Stimulated activated CD4-positive, alpha-beta T cell treated with anti-CD3 and anti-CD28 coated beads, Interleukin-1b, Interleukin-23, amount 100 ng/mL, for 4 hours (primary cell): ENCODE data around the gene MLX.

Experiments
- DNase-seq, 2 donors: peaks; one replicate each; pipeline ENCODE4 v3.0.0-alpha.2; 2020; ENCODE audit warnings: low read depth in 2 of 2

The MLX gene

GRCh38 chr17:42578282-42578869 lies 11.5 kb downstream of the MLX start:
- peak; percentile 51 to 65 for DNase-seq

DNA sequence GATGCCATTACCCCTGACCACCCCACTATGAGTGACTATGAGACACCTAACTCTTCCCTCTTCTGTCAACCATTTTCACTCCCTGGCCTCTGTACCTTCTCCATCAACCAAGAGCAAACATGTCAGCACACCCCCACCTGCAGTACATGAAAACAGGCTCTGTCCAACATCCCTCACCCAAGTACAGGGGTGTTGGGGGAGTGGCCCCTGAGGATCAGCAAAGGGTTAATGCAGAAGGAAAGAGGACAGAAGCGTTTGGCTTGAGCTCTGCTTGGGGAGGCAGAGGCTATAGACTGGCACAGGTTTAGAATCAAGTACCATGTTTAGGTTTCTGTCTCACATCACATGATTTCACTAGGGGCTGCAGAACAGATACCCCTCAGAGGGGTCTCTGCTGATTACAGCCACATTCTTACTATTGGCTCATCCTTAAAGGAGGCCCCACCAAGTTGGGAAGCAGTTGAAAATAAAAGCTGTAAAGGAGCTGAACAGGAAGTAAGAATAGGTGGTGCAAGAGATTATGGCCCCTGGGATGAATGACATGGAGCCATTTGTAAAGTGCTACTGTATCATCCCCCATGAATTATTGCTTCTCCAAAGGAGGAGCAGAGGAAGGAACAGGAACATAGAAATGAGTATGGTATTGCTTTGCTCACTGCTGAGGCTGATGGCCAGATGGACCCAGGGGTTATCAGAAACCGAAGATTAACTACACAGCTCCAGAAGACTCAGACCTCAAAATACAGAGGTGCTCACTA lies 13.1 kb downstream of the MLX start:
- no peak for DNase-seq

DNA sequence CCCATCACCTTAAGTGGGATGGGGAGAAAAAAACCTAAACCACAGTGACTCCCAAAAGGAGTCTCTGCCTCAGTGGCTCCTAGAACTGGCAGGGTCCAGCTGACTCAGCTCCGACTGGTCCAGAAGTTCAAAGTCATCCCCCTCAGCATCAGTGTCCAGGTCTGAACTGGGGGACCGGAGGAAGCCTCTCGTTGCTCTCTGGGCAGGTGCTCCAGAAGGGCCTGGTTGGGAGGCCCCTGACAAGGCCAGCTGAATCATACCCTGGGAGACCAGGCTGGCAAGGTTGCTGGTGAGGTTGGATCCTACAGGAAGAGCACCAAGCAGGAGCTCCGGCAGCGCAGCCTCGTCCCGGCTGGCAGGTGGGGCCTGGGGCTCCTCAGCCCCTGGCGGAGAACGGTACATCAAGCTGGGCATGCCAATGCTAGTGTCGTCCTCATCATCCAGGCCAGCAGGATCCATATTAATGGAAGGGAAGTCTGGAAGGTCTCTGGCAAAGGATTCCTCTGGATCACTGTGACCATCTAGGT lies 14.9 kb downstream of the MLX start:
- no peak for DNase-seq

DNA sequence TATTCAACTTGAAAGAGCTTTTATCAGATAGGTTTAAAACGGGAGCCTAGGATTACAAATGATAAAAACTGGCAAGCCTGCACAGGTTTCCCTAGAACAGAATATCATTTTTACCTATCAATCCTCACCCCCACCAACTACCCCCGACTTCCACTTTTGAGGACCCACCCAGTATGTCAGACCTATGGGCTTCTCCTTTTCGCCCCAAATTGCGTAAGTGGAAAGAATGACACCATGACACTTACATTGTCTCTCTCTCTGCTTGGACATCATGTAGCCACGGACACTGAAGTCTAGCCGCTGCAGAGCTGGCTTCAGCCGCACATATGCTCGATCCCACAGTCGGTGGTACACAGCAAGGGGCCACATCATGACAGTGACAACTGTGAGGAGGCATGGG lies 18.0 kb downstream of the MLX start:
- DNase-seq = no peak

- no peak for DNase-seq
Observed at GRCh38 chr17:42585353-42585752, 18.5 kb downstream of the MLX start.

GRCh38 chr17:42586514-42587230 lies 19.8 kb downstream of the MLX start:
- no peak for DNase-seq

- no peak for DNase-seq
Observed at GRCh38 chr17:42590886-42591285, 24.0 kb downstream of the MLX start.

DNA sequence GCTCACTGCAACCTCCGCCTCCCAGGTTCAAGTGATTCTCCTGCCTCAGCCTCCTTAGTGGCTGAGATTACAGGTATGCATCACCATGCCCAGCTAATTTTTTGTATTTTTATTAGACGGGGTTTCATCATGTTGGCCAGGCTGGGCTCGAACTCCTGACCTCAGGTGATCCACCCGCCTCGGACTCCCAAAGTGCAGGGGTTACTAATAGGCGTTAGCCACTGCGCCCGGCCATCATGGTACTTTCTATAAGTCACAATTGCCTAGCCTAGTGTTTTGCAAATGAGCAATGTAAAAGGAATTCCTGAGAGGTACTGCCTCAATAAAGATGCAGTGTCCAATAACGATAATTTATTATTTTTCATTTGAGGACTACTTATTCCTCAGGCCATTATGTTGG lies 24.5 kb downstream of the MLX start:
- DNase-seq = no peak

DNA sequence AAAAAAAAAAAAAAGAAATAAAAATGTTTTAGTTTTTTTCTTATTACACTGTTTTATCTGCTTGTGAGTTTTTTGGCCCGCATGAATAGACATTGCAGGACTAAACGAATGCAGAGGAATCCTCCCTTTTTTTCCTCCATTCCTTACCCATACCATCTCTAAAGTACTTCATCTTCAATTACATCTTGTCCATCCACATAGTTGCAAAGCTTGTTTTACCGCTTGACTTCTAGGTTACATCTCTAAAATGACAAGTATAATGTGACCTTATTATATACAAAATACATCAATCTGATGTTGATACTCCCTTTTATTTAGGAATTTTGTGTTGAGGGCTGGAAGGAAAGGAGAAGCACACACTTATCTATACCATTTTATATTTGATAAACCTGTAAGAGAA lies 29.5 kb downstream of the MLX start:
- no peak for DNase-seq

- DNase-seq = no peak
Observed at GRCh38 chr17:42598905-42599304, 32.0 kb downstream of the MLX start.

DNA sequence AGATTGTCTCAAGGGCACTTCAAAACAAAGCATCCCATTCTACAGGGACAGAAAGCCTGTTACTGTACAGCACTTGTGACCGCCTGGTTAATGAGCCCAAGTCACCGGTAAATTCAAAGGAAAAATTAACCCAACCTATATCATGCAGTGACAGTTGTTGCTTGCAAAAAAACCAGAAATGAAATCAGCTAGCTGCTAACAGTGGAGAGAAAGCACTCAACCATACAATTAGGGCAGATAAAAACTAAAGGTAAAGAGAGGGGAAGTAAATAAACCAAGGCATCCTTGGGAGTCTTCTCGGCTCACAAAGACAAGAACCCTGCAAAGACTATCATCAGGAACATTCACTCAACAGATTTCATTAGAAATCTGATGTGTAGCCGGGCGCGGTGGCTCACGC lies 36.4 kb downstream of the MLX start:
- DNase-seq = no peak

DNA sequence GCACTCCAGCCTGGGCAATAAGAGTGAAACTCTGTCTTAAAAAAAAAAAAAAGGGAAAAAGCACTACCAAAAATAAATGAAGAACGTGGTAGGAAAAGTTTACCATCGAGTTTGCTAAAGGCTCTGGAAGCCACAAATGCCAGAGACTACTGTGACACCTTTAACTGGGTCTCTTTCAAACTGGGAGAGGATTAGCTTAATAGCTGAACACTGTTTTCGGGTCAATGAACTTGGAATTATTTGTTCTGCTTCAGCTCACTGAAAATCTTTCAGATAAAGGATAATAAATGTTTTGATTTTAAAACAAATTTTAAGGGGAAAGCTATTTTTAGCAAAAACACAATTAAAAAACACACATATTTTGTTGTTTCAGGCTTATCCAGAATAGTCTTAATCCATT lies 40.9 kb downstream of the MLX start:
- no peak for DNase-seq

- DNase-seq = peak in 1 of 2 donors; percentile 6
Observed at GRCh38 chr17:42608305-42609181, 41.6 kb downstream of the MLX start.

DNA sequence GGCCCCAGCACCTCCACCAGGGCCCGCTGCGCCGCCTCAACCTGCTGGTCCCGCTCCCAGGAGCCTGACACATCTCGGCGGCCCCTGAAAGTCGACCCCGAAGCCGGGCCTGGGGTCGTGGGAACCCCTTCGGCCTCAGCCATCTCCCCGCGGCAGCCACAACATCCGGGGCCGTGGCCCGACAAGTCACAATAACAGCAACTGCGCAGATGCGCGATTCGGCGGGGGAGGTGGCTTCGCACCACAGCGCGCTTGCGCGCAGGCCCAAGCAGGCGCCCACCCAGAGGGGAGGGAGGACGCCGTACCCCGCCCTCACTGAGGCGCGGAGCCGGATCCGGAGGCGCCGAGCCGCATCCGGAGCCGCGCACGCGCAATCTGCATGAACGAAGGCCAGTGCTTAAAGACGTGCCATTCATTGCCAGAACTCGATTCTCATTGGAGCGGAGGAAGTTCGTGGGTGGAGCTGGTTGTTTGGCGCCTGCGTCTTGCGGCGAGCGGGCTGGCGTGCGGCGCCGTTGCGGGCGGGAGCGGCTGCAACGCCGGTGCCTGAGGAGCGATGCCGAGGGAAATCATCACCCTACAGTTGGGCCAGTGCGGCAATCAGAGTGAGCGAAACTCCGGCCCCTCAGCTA lies 42.4 kb downstream of the MLX start, which contains the start of the genes RETREG3 and TUBG1:
TSS of gene RETREG3 (minus strand) at position 193 of the 632 bp plus-strand sequence. CDS start at position 143, 50 bp downstream.
TSS of gene TUBG1 (plus strand) at position 502 of the 632 bp plus-strand sequence. CDS start at position 557, 55 bp downstream.
- peak; percentile 98 to 99 for DNase-seq

DNA sequence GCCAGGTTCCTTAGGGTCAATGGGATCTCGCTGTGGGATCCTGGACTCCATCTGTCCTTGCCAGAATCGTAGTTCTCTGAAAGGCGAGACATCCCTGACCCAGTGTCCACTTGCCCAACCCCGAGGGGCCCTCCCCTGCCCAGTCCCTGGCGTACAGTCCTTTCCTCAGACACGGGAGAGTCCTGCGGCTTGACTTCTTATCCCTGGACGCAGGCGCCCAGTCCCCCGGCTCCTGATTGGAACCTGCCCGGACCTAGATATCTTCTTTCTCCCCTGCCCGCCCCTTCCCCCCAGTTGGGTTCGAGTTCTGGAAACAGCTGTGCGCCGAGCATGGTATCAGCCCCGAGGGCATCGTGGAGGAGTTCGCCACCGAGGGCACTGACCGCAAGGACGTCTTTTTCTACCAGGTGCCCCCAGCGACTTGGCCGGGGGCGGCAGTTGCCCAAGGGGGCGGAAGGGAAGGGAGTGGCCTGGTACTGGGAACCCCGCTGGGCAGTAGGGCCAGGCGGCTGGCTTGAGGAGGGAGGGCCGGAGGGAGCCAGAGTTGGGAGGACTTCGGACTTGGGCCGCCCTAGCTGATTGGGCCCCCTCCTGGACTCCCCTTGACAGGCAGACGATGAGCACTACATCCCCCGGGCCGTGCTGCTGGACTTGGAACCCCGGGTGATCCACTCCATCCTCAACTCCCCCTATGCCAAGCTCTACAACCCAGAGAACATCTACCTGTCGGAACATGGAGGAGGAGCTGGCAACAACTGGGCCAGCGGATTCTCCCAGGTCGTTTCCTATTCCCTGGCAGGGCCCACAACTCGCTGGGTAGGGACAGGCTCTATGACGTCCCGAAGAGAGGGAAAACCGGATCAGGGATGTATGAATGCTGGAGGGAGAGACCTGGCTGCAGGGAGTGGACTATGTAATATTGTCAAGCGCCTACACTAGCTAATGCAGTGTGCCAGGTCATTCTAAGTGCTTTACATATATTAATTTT lies 43.2 kb downstream of the MLX start:
- peak in 1 of 2 donors; percentile 15 for DNase-seq

DNA sequence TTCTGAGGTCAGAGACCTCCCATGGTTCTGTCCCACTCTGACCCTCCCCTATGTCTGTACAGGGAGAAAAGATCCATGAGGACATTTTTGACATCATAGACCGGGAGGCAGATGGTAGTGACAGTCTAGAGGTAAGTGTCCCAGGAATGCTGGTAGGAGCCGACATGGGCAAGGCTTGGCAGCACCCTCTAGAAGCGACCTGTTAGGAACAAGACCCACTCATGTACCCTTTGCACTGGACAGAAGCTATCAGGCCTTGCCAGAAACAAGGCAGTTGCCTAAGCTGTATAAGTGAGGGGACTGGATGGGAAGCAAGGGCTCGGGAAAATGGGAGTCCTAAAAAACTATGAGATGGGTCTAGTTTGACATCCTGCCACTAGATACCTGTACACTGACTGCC lies 45.1 kb downstream of the MLX start:
- DNase-seq = no peak

DNA sequence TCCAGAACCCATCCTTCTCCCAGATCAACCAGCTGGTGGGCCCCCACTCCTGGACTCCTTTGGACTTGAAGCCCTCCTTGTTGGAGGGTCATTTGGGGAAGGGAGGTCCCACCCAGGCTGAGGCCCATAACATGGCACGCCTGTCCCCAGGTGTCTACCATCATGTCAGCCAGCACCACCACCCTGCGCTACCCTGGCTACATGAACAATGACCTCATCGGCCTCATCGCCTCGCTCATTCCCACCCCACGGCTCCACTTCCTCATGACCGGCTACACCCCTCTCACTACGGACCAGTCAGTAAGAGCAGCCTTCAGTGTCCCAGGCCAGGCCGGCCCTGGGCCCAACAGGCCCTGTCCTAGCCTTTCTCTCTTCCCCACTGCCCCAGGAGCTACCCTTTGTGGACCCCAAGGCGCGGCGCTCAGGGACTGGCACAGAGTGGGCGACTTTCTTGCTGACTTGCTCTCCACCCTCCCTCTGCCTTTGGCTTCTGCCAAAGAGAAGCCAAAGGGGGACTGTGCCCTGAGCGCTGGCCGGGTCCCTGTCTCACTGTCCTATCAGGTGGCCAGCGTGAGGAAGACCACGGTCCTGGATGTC lies 46.9 kb downstream of the MLX start:
- no peak for DNase-seq

DNA sequence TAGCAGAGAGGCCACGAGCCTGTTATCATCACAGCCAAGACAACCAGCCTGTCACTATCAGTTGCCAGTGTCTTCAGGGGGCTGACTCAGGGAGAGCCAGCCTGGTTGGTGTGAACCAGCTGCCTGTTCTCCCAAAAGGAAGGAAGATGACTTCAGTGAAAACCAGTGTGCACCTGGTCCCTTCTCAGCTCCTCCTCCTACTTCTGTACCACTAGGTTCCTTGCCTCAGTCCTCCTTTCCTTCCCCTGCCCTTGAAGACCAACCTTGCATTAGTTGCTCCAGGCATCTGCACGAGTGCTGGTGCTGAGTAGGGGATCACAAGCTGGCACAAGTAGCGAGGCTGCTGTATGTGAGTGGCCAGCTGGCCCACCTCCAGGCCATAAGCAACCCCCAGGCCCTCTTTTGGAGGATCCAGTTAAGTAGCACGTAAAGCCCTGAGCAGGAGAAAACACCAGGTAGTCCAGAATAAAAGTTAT lies 51.1 kb downstream of the MLX start:
- DNase-seq = no peak

DNA sequence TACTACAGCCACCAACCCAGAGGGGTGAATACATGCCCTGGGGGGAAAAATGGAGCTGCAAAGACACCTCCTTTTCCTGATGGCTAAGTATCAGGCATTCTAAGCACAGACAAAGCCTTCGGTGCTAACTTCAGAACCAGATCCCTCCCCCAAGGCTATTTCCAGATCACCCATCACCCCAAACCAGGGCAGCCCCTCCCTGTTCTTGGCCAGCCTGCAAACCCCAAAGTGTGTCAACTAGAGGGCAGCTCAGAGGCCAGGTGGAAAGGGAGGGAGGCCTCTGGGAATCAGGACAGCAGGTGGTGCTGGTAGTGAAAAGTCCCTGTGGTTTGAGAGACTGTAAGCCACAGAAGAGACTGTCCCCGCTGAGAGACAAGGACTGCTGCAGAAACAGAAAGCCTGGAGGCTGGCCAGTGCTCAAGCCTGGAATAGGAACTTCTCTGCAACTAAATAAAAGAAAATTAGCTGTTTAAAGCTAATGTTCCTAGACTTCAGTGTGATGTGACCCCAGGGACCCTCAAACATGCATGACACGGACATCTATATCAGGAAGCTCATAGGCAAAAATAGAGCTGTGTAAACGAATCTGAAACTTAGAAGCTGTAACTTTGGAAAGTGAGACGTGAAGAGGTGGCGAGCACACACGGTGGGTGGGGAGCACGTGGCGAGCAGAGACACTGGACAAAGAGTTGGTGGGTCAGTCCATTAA lies 51.7 kb downstream of the MLX start:
- no peak for DNase-seq
